A549 (cell line): ENCODE measurements around the gene TAF9B.

Experiments
- CEBPB ChIP-seq, 2 experiments: fragments of >200 bp in 1 of 2; sonication (Bioruptor Twin) in 1 of 2; formaldehyde crosslinking in 1 of 2; IDR thresholded peaks; 2 replicates each; pipeline ENCODE4 v1.6.1; 2012 to 2016
- EHMT2 ChIP-seq: fragments of 200-600 bp; sonication (generic); IDR thresholded peaks from 2 replicates; pipeline ENCODE4 v1.6.1; 2016; ENCODE audit warnings: antibody characterized with exemption, low read depth, mild to moderate bottlenecking, moderate library complexity
- FOXS1 ChIP-seq: fragments of 250-450 bp; sonication (Bioruptor Pico); IDR thresholded peaks from 2 replicates; pipeline ENCODE4 v1.5.0; 2020; ENCODE audit warnings: mild to moderate bottlenecking, moderate library complexity
- MAFK ChIP-seq: fragments of 450-650 bp; IDR thresholded peaks from 2 replicates; pipeline ENCODE4 v1.6.1; 2014; ENCODE audit not compliant: partially characterized antibody
- POLR2A ChIP-seq: IDR thresholded peaks from 2 replicates; pipeline ENCODE4 v1.6.1; 2012; ENCODE audit warnings: mild to moderate bottlenecking, low read length
- RAD21 ChIP-seq, 2 experiments: fragments of >200 bp in 1 of 2; sonication (Bioruptor Twin) in 1 of 2; formaldehyde crosslinking in 1 of 2; IDR thresholded peaks in 1 of 2; conservative IDR thresholded peaks in 1 of 2; 2 replicates in 1 of 2; 3 replicates in 1 of 2; pipeline ENCODE4 v1.6.1; 2012 to 2018; ENCODE audit warnings: inconsistent platforms in 1 of 2
- ZNF302 ChIP-seq: fragments of 250-450 bp; sonication (Bioruptor Pico); IDR thresholded peaks from 2 replicates; pipeline ENCODE4 v1.9.0; 2021; ENCODE audit warnings: inconsistent platforms, mild to moderate bottlenecking, moderate library complexity
- TF ChIP-seq, protein P1 (sequence below): fragments of >200 bp; sonication (Bioruptor Twin); formaldehyde crosslinking; IDR thresholded peaks from 3 replicates; pipeline ENCODE4 v1.5.1; 2016
- TF ChIP-seq, protein P2 (sequence below): IDR thresholded peaks from 2 replicates; pipeline ENCODE4 v1.6.1; 2012

DNA sequence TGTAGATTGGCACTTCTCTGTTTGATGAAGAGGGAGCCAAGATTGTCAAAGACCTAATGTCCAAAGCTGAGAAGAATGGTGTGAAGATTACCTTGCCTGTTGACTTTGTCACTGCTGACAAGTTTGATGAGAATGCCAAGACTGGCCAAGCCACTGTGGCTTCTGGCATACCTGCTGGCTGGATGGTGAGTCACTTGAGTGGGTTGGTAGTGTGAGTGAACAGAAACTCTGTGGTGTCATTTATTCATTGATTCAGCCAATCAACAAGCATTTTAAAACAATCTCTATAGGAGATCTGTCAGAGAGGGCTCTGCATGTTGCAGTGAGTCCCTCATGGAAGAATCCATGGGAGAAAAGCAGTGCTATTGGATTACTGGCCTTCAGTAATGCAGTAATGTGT is 16.3 kb downstream of the TAF9B start:
- no peak for TF ChIP-seq ZNF302 (CRISPR knock-in tag)
- no peak for TF ChIP-seq POLR2A
- TF ChIP-seq, protein P1, sequence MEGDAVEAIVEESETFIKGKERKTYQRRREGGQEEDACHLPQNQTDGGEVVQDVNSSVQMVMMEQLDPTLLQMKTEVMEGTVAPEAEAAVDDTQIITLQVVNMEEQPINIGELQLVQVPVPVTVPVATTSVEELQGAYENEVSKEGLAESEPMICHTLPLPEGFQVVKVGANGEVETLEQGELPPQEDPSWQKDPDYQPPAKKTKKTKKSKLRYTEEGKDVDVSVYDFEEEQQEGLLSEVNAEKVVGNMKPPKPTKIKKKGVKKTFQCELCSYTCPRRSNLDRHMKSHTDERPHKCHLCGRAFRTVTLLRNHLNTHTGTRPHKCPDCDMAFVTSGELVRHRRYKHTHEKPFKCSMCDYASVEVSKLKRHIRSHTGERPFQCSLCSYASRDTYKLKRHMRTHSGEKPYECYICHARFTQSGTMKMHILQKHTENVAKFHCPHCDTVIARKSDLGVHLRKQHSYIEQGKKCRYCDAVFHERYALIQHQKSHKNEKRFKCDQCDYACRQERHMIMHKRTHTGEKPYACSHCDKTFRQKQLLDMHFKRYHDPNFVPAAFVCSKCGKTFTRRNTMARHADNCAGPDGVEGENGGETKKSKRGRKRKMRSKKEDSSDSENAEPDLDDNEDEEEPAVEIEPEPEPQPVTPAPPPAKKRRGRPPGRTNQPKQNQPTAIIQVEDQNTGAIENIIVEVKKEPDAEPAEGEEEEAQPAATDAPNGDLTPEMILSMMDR = no peak
- no peak for TF ChIP-seq RAD21 (conservative IDR thresholded peaks at IDR 0.05 in 1 of 2, IDR thresholded peaks at IDR 0.05 in 1 of 2)
- TF ChIP-seq EHMT2 = no peak
- no peak for TF ChIP-seq CEBPB (IDR thresholded peaks at IDR 0.05)
- no peak for TF ChIP-seq MAFK
- TF ChIP-seq FOXS1 (CRISPR knock-in tag) = no peak
- TF ChIP-seq, protein P2, sequence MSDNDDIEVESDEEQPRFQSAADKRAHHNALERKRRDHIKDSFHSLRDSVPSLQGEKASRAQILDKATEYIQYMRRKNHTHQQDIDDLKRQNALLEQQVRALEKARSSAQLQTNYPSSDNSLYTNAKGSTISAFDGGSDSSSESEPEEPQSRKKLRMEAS = no peak
